Sigmoid colon (tissue), 4 donors: ENCODE data around the gene DNAJB9.

Experiments used
- POLR2AphosphoS5 ChIP-seq, 4 donors: sonication (generic); formaldehyde crosslinking; IDR thresholded peaks; one replicate each; pipeline ENCODE4 v1.6.1; 2017; ENCODE audit warnings: antibody characterized with exemption in 4 of 4
- TF ChIP-seq, protein P1 (sequence below), 4 experiments: fragments of 450-650 bp in 3 of 4; fragments of 200-600 bp in 1 of 4; IDR thresholded peaks; one replicate each; pipeline ENCODE4 v1.5.1; 2016 to 2019; ENCODE audit warnings: antibody characterized with exemption in 4 of 4, mild to moderate bottlenecking in 3 of 4, moderate library complexity in 2 of 4

DNA sequence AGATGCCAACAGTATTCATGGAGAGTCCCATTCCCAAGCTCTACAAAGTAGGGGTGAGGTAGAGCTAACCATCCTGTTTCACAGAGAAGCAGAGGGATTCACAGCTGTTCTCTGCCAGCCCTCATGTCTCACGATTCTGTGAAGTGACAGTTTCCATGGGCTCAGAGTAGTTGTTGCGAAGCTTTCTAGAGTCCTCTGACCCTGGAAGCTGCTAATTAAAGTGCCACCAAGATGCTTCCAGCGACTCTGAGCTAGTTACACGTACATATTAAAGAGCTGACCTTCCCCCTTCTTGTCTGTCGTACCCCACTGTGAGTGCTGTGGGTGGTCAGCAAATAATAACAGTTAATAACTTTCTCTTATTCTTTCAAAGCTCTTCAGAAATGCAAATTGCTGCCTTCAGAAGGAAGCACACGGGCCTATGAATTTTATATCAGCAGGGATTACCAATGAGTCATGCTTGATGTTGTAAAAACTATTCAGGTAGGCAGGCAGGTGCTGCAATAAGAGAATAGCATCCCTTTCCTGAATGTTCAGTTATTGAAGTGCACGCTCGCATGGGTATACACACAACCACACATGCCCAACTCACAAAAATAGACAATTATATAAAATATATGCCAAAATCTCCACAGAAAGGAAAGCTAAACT, 34.1 kb downstream of the DNAJB9 start:
- TF ChIP-seq, protein P1, sequence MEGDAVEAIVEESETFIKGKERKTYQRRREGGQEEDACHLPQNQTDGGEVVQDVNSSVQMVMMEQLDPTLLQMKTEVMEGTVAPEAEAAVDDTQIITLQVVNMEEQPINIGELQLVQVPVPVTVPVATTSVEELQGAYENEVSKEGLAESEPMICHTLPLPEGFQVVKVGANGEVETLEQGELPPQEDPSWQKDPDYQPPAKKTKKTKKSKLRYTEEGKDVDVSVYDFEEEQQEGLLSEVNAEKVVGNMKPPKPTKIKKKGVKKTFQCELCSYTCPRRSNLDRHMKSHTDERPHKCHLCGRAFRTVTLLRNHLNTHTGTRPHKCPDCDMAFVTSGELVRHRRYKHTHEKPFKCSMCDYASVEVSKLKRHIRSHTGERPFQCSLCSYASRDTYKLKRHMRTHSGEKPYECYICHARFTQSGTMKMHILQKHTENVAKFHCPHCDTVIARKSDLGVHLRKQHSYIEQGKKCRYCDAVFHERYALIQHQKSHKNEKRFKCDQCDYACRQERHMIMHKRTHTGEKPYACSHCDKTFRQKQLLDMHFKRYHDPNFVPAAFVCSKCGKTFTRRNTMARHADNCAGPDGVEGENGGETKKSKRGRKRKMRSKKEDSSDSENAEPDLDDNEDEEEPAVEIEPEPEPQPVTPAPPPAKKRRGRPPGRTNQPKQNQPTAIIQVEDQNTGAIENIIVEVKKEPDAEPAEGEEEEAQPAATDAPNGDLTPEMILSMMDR (IDR thresholded peaks at IDR 0.05), result no peak
- TF ChIP-seq POLR2AphosphoS5 (IDR thresholded peaks at IDR 0.05), result no peak
